GM10248 (cell line): ENCODE results near the gene MYH4.
A peak's percentile ranks its signal among the peaks of the same experiment; 100 is the strongest.

Experiments used
- CTCF ChIA-PET: fragments of 300-600 bp; sonication (Branson Sonifier 250); formaldehyde crosslinking; extraction: SDS; loops from one replicate; lab custom pipeline; 2021; ENCODE audit warnings: antibody characterized with exemption; lab: Yijun Ruan, JAX
- POLR2A ChIA-PET: fragments of 350-650 bp; sonication (Branson Sonifier 250); formaldehyde crosslinking; extraction: SDS; loops from one replicate; lab custom pipeline; 2020; ENCODE audit warnings: antibody characterized with exemption; lab: Yijun Ruan, JAX
- DNase-seq: peaks from one replicate; pipeline ENCODE4 v3.0.0; 2012; ENCODE audit errors: extremely low spot score
- CTCF ChIP-seq: IDR thresholded peaks from 2 replicates; pipeline ENCODE4 v1.5.1; 2012; ENCODE audit warnings: mild to moderate bottlenecking, low read depth; ENCODE audit errors: extremely low read depth, missing control alignments, control extremely low read depth

MYH4 gene

GRCh38 chr17:10415161-10415560 is 54.2 kb downstream of the MYH4 start:
- DNase-seq: no peak
- ChIA-PET CTCF (no interaction called here), POLR2A (no interaction called here)
- TF ChIP-seq CTCF: no peak

GRCh38 chr17:10403589-10403988 is 65.8 kb downstream of the MYH4 start:
- DNase-seq: no peak
- ChIA-PET CTCF (no interaction called here), POLR2A (no interaction called here)
- TF ChIP-seq CTCF: no peak

- ChIA-PET CTCF (interaction anchor here (0.7 to 1.4 kb wide), 2 partner anchors 8 to 26 kb away, joined by 3 read pairs; partner anchors contain the start of gene MYH13), POLR2A (no interaction called here)
- no peak for DNase-seq
- no peak for TF ChIP-seq CTCF
Observed at GRCh38 chr17:10398352-10398751, 71.0 kb downstream of the MYH4 start.

- DNase-seq: no peak
- TF ChIP-seq CTCF: no peak
- ChIA-PET CTCF (no interaction called here), POLR2A (no interaction called here)
Observed at GRCh38 chr17:10396524-10397163, 72.7 kb downstream of the MYH4 start.

GRCh38 chr17:10394201-10394887 is 75.0 kb downstream of the MYH4 start:
- DNase-seq: peak; percentile 11
- POLR2A ChIA-PET: no interaction called here
- CTCF ChIA-PET: interaction anchor here (1.2 to 1.7 kb wide), 2 partner anchors 11 to 223 kb away, joined by 3 to 4 read pairs; no protein-coding TSS in a partner anchor
- TF ChIP-seq CTCF: no peak
